ENCODE measurements around the gene POPDC3.

Gene POPDC3

DNA sequence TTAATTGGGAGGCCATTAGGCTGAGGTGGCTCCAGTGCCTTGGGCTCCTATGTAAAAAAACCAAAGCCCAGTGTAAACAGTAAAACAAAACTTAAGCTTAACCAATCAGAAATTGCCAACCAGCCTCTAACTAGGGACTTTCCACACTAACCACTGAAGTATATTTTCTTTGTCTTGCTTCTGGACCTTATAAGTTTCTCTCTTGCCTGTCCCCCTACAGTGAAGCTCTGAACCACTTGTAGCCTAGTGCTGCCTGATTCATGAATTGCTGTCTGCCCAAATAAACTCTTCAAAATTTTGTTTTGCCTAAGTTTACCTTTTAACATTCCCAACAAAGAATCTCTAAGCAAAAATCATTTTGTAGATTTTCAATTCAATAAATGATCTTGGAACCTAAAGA is 28.2 kb downstream of the POPDC3 start:
- DNase-seq (ENCODE audit: low read depth), result no peak

DNA sequence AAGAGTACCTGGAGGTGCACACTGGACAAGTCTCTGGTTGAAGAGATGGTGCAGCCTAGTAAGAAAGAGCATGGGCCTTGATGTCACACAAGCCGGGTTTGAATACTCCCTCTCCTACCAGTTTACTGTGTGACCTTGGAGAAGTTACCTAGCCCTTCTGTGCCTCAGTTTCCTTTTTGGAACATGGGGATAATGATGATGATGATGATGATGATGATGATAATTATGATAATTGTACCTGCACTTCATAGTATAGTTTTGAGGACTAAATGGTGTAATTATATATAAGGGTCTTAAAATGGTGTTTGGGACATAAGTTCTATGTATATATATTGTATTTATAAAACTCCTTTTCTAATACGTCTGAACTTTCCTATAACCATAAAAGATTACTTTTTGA is 41.7 kb downstream of the POPDC3 start:
- DNase-seq (ENCODE audit: low read depth), result no peak

DNA sequence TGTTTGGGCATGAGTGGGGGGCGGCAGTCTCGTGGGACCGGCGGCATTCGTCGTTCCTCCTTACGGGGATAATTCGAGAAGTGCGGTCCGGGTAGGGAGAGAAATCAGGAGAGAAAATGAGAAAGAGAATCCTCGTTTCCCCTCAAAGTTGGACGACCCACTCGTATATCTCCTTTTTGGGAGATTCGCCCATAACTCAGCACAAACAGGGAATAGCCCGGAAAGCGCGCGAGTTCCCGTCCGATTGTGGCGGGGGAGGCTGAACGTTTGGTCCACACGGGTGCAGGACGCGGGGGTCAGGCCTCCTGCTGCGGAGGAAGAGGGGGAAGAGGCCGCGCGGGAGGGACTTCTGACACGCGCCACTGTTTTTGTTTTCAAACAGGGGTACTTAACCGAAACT is 42.4 kb downstream of the POPDC3 start:
- no peak for DNase-seq (ENCODE audit: low read depth)

DNA sequence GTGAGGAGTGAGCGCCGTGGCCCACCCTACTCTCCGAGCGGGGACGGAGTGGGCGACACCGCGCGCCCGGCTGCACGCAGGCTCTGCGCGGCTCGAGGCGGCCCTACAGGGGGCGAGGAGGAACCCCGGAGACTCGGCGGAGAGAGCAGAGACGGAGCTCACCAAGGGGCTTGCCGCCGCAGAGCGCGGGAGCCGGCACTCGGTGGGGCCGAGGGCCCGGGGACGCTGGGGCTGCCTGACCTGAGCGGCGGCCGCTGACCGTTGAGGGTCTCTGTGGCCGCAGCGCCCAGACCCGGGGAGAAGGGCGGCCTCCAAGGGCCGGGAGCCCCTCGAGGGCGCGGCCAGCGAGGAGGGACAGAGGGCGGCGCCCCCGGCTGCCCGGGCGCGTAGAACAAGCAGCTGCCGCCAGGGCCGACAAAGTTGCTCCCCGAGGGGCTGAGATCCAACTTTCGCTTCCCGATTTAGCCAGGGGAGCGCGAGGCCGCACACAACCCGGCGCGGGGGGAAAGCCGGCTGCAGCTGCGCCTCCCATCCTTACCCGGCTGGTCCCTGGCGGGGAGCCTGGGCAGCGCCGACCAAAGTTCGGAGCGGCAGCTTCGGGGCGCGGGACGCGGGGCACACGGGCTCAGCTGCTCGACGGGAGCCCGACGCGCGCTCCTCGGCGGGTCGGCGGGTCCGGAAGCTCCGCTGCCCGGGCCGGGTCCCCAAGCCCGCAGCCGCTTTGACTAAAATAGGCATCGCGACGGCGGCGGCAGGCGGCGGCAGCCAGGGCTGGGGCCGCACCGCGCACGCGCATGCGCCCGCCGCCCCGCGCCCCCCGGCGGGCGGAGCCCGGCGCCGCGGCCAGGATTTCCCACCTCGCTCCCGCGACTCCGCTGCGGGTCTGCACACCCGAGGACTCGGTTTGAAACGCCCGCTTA is 43.1 kb downstream of the POPDC3 start:
- no peak for DNase-seq (ENCODE audit: low read depth)

DNA sequence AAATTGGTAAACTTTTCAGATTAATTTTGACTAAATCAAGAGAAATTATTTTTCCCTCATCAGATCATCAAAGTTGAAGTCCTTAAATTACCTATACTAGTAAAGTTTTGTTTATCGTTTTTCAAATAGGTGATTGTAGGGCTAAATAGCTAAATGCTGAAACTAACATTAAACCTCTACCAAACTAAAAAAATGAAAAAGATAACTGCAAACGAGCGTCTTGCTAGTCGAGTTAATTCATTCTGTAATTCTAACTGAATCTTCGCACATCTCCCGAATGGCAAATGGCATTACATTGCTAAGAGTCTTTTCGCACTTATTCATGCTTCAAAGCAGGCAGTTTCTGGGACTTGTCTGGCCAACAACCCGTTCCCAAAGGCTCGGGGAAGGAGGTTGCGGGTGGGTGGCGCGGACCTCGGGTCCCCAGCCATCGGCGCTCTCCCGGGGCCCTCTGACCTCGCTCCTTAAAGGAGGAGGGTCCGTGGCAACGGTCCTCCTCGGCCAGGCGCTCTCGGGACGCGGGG is 43.8 kb downstream of the POPDC3 start:
- DNase-seq (ENCODE audit: low read depth), result no peak

DNA sequence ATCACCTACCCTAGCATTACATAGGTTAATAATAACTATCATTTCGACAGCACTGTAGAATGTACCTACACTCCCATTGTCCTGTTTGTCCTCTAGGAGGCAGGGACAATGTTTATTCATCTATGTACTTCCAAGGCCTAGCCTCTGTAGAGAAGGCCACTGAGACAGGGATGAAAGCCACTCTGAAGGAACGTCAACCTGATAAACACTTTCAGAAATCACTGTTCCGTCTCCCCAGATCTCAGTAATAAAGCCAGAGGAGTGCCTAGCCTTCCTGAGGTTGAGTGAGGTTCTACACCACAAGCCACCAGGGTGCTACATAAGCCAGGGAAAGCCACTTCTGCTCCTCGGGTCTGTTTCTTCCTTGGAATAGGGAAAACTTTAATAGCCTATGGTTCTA is 44.8 kb downstream of the POPDC3 start:
- no peak for DNase-seq (ENCODE audit: low read depth)

GRCh38 chr6:105122717-105123116 is 57.1 kb downstream of the POPDC3 start:
- DNase-seq (ENCODE audit: low read depth), result no peak

- DNase-seq (ENCODE audit: low read depth), result no peak
Observed at GRCh38 chr6:105121981-105122380, 57.8 kb downstream of the POPDC3 start.

GRCh38 chr6:105120570-105120969 is 59.2 kb downstream of the POPDC3 start:
- no peak for DNase-seq (ENCODE audit: low read depth)

DNA sequence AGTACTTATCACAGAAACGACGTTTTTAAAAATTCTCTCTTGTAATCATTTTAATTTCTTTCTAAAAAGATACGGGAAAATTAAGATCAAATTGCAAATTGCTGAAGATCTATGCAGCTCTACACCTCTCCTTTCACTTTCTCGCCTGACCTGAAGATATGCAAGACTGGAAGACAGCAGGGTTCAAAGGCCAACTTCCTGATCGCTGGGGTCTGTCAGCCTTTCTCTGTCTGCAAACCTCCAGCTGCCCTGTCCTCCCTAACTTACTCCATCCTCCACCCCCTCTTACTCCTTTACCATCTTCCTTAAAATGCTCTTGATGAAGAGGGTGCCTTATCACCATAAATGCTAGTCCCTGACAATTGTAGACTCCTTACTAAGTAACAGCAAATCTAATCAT is 63.7 kb downstream of the POPDC3 start:
- DNase-seq (ENCODE audit: low read depth), result no peak

GRCh38 chr6:105113422-105113821 is 66.4 kb downstream of the POPDC3 start:
- DNase-seq (ENCODE audit: low read depth), result no peak

DNA sequence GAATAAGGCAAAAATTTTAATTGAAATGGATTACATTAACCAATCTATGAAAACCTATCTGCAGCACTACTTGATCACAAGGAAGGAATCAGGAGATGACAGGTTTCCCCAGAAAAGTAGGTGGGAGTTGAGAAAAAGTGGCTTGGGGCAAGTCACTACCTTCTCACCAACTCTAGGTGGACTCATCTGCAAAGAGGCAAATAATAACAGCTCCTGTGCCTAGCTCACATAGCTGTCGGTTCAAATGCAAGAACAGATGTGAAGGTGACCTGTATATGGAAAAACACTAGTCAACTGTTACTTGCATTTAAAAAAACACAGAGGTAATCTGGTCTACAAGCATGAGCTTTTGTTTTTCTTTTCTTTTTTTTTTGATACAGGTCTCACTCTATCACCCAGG is 67.2 kb downstream of the POPDC3 start:
- no peak for DNase-seq (ENCODE audit: low read depth)

GRCh38 chr6:105111871-105112270 is 67.9 kb downstream of the POPDC3 start:
- DNase-seq (ENCODE audit: low read depth), result no peak

- DNase-seq (ENCODE audit: low read depth), result no peak
Observed at GRCh38 chr6:105111105-105111504, 68.7 kb downstream of the POPDC3 start.

GRCh38 chr6:105109955-105110895 is 69.6 kb downstream of the POPDC3 start:
- no peak for DNase-seq (ENCODE audit: low read depth)

GRCh38 chr6:105108631-105109262 is 71.1 kb downstream of the POPDC3 start:
- DNase-seq (ENCODE audit: low read depth), result no peak
